Stimulated activated CD4-positive, alpha-beta T cell treated with anti-CD3 and anti-CD28 coated beads, Interleukin-4, amount 100 ng/mL, for 1 hour (primary cell): ENCODE measurements around the gene PROKR2.

ENCODE experiments used
- DNase-seq: peaks from one replicate; pipeline ENCODE4 v3.0.0-alpha.2; 2020

Gene PROKR2

DNA sequence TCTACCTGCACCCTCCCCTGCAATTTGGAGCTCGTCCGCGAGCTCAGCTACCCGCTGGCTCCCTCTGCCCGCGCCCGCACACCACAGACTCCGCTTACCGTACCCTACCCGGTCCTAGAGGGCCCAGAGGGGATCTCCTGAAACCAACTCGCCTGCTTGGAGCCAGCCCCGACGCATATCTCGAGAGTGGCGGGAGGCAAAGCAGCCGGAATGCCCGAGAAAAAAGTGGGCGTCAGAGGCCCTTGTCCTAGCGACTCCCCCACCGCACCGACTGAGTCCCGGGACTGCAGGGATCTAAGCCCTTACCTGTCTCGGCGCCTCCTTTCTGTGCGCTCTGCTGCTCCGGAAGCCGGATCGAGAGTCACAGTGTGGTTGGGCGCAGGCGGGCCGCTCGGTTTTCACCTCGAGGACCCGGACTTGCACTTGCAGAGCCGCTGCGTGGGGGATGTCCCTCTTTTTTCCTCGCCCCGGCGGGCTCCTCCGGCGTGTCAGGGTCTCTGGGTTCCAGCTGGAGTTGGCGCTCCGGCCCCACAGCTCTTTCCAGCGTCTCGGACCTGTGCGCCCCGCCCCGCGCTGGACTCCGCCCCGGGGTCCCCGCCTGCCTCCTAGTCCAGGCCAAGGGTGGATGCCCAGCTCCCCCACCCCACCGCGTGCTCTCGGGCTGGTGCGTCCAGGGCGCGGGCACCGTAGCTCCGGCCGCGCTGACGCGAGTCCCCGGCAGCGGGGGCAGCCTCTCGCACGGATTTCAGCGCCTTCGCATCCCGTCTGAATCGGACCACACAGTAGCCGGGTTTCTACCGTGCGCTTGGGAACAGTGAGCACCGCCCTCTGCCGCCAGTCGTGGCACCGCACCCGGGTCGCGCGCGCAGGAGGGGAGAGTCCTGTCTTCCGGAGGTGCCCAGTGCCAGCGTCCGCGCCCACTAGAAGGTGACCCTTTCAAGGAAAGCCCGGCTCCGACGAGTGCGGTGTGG, at the start of gene PROKR2:
Gene PROKR2, minus strand, starts transcription at position 767 of the 971 bp plus-strand sequence. CDS start 2,585 bp downstream, outside the sequence.
- no peak for DNase-seq

GRCh38 chr20:5364997-5365597, 48.3 kb upstream of the PROKR2 start:
- DNase-seq: no peak

- no peak for DNase-seq
These were observed 47.5 kb upstream of the PROKR2 start for GRCh38 chr20:5364136-5364821.

DNA sequence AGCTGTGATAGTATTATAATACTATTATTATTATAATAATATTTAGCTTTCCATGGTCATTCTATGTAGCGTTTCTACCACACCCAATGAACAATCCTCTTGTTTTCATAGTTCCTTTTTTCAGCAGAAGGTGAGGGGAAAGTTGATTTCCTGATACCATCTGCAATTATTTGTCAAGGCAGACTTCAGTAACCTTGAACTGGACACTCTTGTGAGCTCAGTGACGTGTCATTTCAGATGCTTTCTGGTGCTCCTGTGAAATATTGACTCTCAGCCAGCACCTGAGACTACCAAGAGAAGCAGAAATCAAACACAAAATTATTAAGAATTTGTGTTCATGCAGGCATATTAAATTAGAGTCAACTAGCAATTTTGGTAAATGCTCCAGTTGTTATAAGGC, 46.0 kb upstream of the PROKR2 start:
- DNase-seq: no peak

DNA sequence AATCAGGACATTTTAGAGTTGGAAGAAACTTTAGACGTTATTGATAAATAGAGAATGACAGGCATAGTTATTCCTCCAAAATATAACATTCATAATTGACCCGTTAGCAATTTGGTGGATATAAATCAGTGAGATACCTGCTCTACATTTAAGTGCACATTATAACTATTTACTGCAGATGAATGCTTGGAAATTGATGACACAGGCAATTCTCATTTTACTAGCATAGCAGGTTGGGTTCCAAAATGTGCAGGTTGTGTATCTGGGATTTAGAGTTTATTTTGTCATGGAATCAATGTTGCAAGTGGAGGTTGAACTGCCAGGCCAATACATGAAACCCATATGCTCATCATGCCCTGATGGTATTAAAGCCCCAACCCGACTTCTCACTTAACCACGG, 44.4 kb upstream of the PROKR2 start:
- DNase-seq: no peak

GRCh38 chr20:5357946-5358345, 41.2 kb upstream of the PROKR2 start:
- DNase-seq: no peak

GRCh38 chr20:5356941-5357340, 40.2 kb upstream of the PROKR2 start:
- no peak for DNase-seq

DNA sequence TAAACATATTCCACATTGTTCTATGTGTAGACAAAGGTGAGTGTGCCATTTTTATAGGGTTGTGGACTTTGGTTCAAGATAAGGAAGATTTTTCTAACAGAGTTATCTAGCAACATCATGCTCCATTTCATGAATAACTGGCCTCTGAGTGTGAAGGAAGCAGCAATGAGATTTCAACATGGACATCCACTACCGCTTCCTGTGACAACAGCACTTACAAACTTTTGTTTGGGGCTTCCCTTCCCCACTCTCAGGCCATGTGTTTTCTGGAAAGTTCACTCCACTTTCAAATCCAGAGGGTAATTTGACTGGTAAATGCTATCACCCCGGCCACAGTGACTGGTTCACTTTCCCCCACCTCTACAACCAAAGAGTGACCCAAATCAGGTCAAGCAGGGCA, 38.1 kb upstream of the PROKR2 start:
- no peak for DNase-seq

- DNase-seq: no peak
These were observed 37.1 kb upstream of the PROKR2 start for GRCh38 chr20:5353624-5354496.

GRCh38 chr20:5349448-5349847, 32.7 kb upstream of the PROKR2 start:
- DNase-seq: no peak

GRCh38 chr20:5342021-5342420, 25.3 kb upstream of the PROKR2 start:
- no peak for DNase-seq

GRCh38 chr20:5331340-5331739, 14.6 kb upstream of the PROKR2 start:
- no peak for DNase-seq

- no peak for DNase-seq
These were observed 11.5 kb upstream of the PROKR2 start for GRCh38 chr20:5328268-5328667.

GRCh38 chr20:5327356-5327755, 10.6 kb upstream of the PROKR2 start:
- no peak for DNase-seq

DNA sequence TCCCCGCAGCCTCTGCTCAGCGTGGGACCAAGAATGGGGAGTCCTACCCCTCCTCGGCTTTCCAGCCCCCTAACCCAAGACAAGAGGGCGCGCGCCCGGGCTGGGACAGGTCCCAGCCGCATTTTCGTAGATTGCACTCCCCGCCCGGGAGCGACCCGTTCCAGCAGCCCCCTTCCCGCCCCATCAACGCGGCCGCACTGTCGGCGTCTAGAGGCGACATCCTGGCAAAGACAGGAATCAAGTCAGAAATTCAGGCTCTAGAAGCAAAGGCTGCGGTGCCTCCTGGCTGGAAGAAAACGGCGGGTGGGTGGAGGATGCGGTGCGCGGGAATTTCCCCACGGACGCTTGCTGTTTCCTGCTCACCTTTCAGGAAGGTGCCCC, 957 bp downstream of the PROKR2 start:
- DNase-seq: no peak

DNA sequence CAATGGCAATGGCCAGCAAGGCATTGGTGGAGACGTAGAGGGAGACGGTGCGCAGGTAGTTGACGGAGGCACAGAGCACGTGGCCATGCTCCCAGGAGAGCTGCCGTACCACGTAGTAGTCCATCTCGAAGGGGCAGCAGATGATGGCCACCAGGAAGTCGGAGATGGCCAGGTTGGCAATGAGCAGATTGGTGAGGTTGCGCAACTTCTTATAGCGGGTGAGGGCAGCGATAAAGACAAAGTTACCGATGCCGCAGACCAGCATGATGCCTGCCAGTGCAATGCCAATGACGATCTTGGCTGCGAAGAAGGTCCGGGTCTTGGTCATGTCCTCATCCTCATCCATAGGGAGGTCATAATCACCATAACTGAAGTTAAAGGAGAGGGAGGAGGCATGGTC, 2.8 kb downstream of the PROKR2 start:
- no peak for DNase-seq

GRCh38 chr20:5312518-5312917, 4.2 kb downstream of the PROKR2 start:
- no peak for DNase-seq

DNA sequence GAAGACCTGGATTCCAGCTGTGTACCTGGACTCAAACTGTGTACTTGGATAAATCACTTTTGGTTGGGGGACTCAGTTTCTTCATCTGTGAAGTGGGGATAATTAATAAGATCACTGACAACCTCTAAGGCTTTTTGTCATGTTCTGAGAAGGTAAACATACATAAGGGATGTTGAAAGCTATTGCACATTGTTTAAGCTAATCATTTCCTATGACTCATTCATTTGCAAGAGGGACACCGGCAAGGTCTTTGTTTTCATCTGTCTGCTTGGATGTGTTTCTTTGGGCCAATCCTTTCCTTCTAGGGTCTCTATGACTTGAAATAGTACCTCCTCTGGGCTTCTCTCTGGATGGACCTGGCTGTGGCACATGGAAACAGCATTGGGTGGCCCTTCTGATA, 6.8 kb downstream of the PROKR2 start:
- no peak for DNase-seq

DNA sequence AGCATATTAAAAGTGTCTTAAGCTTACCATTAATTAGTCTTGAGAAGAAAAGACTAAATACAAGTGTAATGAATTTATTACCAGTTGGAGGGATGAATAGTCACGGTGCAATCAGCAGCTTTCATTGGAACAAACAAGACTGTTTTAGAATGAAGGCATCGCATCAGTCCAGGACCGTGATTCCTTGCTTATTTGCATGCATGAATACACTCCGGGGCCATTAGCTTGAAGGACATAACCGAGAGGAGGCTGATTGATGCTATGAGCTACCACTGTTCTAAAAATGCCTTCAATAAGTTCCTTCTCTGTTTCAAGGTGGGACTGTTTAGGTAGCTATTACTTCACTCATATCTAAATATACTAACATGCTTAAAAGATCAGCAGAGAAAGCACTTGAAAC, 17.9 kb downstream of the PROKR2 start:
- no peak for DNase-seq

- DNase-seq: no peak
These were observed 19.3 kb downstream of the PROKR2 start for GRCh38 chr20:5297280-5298004.

GRCh38 chr20:5290596-5290995, 26.2 kb downstream of the PROKR2 start:
- DNase-seq: no peak

- DNase-seq: no peak
These were observed 34.2 kb downstream of the PROKR2 start for GRCh38 chr20:5282561-5282960.
